Measurements from ENCODE around the gene ZRANB3.

- TF ChIP-seq, protein P1, sequence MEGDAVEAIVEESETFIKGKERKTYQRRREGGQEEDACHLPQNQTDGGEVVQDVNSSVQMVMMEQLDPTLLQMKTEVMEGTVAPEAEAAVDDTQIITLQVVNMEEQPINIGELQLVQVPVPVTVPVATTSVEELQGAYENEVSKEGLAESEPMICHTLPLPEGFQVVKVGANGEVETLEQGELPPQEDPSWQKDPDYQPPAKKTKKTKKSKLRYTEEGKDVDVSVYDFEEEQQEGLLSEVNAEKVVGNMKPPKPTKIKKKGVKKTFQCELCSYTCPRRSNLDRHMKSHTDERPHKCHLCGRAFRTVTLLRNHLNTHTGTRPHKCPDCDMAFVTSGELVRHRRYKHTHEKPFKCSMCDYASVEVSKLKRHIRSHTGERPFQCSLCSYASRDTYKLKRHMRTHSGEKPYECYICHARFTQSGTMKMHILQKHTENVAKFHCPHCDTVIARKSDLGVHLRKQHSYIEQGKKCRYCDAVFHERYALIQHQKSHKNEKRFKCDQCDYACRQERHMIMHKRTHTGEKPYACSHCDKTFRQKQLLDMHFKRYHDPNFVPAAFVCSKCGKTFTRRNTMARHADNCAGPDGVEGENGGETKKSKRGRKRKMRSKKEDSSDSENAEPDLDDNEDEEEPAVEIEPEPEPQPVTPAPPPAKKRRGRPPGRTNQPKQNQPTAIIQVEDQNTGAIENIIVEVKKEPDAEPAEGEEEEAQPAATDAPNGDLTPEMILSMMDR (conservative IDR thresholded peaks at IDR 0.05; ENCODE audit: low read depth, low read length): no peak
- no peak for TF ChIP-seq EZH2 (IDR thresholded peaks at IDR 0.05; ENCODE audit: borderline replicate concordance, low read depth, low read length, poor library complexity, severe bottlenecking)
These were observed 251.8 kb downstream of the ZRANB3 start for GRCh38 chr2:135279209-135279608.

Measured in A673 (cell line).